ENCODE measurements around the gene IL15RA.

IL15RA gene

DNA sequence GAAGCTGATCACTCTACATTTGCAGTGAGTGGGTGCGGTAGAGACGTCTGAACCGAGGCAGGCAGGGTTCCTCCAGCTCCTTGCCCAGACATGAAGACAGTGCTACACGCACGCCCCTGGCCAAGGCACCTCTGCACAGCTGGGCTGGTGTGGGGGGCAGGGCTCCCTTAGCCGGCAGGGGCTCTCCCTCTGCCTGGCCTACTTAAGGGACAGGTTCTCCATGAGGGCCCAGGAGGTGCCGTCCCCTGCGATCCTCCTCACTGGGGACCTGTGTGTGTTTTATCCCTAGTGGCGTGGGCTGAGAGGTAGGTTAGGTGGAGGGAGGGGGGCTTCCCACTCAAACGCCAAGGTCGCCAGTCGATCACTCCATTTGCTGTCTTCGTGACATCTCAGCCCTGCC, 35.3 kb downstream of the IL15RA start:
- TF ChIP-seq, protein P1, sequence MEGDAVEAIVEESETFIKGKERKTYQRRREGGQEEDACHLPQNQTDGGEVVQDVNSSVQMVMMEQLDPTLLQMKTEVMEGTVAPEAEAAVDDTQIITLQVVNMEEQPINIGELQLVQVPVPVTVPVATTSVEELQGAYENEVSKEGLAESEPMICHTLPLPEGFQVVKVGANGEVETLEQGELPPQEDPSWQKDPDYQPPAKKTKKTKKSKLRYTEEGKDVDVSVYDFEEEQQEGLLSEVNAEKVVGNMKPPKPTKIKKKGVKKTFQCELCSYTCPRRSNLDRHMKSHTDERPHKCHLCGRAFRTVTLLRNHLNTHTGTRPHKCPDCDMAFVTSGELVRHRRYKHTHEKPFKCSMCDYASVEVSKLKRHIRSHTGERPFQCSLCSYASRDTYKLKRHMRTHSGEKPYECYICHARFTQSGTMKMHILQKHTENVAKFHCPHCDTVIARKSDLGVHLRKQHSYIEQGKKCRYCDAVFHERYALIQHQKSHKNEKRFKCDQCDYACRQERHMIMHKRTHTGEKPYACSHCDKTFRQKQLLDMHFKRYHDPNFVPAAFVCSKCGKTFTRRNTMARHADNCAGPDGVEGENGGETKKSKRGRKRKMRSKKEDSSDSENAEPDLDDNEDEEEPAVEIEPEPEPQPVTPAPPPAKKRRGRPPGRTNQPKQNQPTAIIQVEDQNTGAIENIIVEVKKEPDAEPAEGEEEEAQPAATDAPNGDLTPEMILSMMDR (IDR thresholded peaks at IDR 0.05; ENCODE audit: low read length, missing control alignments): no peak
- no peak overlapping the region for H3K4me3 ChIP-seq (replicated peaks; ENCODE audit: low read depth, low read length)
- DNase-seq (ENCODE audit: low read depth): no peak

DNA sequence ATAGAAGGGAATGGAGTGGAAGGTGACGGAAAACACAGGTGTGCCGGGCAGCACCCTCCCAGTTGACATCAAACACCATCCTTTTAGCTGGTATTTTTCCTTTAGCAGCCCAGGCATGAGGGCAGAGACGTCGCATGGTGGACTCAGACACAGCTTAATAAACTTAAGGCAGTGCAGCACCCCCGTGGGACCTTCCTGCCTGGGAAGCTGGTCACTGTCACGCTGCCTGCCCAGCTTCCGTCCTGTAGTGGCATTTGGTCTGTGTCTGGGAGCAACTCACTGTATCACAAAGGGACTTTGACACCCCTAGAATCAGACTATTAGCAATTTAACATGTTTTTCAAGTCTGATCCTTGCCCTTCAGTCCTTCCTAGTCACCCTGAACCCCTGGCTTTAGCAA, 35.8 kb downstream of the IL15RA start:
- no peak for DNase-seq (ENCODE audit: low read depth)
- TF ChIP-seq, protein P1 (IDR thresholded peaks at IDR 0.05; ENCODE audit: low read length, missing control alignments): no peak
- H3K4me3 ChIP-seq (replicated peaks; ENCODE audit: low read depth, low read length): no peak overlapping the region

DNA sequence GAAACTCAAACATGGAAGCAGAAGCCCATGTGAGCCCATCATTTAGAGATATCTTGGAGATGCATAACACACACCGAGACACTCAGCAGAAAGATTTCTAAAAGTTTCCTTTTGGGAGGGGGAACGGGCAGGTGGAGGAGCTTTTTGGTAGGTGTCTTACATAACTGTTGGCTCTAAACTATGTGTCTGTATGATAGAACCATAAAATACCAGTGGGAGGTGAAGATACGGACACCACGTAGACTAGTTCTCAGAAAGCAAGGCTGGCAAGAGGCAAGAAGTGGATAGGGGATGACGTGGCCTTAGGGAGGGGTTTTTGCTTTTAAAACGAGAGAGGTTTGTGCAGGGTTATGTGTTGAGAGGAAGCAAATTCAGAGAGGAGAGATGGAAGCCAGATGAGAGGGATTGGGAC, 36.5 kb downstream of the IL15RA start:
- DNase-seq (ENCODE audit: low read depth): peak; percentile 14
- TF ChIP-seq, protein P1 (IDR thresholded peaks at IDR 0.05; ENCODE audit: low read length, missing control alignments): no peak
- no peak overlapping the region for H3K4me3 ChIP-seq (replicated peaks; ENCODE audit: low read depth, low read length)

DNA sequence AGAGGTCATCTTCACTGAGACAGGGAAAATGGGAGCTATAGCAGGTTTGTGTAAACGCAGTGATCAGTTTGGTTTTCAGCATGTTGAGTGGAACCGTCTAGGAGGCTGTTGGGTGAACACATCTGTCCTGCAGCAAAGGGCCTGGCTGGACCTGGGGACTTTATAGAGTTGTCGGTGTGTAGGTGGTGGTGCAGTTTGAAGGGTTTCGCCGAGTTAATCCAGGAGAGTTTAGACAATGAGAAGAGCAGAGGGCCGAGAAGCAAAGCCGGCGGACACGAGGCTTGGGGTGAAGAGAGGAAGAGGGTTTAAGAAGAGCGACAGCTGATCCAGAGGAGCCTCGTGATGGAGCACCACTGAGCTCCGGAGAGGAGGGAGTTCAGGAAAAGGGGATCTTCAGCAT, 39.1 kb downstream of the IL15RA start:
- no peak overlapping the region for H3K4me3 ChIP-seq (replicated peaks; ENCODE audit: low read depth, low read length)
- TF ChIP-seq, protein P1 (IDR thresholded peaks at IDR 0.05; ENCODE audit: low read length, missing control alignments): no peak
- DNase-seq (ENCODE audit: low read depth): no peak

DNA sequence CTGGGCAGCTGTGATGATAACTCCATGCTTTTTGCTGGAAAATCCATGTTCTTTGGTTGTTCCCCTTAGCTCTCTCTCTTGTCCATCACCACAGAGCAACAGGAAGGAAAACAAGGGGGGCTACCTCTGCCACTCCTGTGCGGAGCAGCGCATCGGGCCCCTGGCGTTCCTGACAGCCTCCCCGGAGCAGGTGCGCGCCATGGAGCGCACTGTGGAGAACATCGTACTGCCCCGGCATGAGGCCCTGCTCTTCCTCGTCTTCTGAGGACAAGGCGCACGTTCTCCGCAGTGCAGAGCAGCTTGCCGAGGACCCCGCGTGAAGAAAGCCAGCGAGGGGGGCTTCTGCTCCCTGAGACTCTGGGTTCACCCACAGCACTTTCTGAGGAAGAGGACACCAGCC, 40.3 kb downstream of the IL15RA start:
- DNase-seq (ENCODE audit: low read depth): no peak
- no peak overlapping the region for H3K4me3 ChIP-seq (replicated peaks; ENCODE audit: low read depth, low read length)
- TF ChIP-seq, protein P1 (IDR thresholded peaks at IDR 0.05; ENCODE audit: low read length, missing control alignments): no peak

DNA sequence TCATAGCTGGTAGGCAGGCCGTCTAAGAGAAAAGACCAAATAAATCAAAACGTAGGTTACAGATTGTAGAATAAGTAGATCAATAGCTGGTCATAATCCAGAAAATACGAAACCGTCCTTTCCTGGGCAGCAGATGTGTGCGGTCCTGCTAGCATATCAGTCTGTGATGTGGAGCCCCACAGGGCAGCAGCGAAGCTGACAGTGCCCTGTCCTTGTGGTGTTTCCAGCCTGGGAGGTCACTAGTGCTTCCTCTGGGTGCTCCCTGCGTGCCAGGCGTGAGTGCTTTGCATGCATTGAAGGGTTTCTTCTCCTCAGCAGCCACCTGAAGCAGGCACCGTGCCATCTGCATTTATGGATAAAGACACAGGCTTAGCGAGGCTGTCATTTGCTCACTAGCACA, 41.7 kb downstream of the IL15RA start:
- no peak for DNase-seq (ENCODE audit: low read depth)
- TF ChIP-seq, protein P1 (IDR thresholded peaks at IDR 0.05; ENCODE audit: low read length, missing control alignments): no peak

DNA sequence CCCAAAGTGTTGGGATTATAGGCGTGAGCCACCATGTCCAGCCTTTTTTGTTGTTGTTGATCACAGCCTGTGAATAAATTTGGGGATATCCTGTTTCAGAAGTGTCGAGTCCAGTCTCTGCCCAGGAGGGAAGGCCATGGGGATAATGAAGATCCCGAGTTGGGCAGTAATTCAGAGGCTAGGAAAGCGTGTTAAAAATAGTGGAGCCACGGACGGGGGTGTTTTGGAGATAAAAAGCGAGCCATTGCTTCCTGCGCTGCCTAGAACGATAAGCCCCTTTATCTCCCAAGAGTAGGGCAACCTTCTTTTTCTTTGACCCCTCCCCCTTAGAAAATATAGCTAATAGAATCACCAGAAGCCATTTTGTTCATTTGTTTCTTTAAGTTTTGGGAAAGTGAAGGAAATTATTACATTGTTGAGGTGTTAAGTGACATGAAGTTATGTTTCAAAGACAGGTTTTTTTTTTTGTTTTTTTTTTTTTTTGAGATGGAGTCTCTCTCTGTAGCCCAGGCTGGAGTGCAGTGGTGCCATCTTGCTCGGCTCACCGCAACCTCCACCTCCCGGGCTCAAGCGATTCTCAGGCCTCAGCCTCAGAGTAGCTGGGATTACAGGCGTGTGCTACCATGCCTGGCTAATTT, 43.3 kb downstream of the IL15RA start:
- TF ChIP-seq, protein P1 (IDR thresholded peaks at IDR 0.05; ENCODE audit: low read length, missing control alignments): no peak
- DNase-seq (ENCODE audit: low read depth): no peak
- H3K4me3 ChIP-seq (replicated peaks; ENCODE audit: low read depth, low read length): no peak overlapping the region

More for the DNA sequence above, 41.7 kb downstream of the IL15RA start:
- H3K4me3 ChIP-seq (replicated peaks; ENCODE audit: low read depth, low read length): no peak overlapping the region
